OCI-LY7 (cell line): ENCODE results near the gene JAZF1.

Experiments used
- EZH2phosphoT487 ChIP-seq: fragments of 200-600 bp; sonication (generic); IDR thresholded peaks from 2 replicates; pipeline ENCODE4 v1.6.1; 2018; ENCODE audit warnings: low read depth, borderline replicate concordance, mild to moderate bottlenecking, mixed run types, antibody characterized with exemption, low read length, moderate library complexity, mixed read lengths
- TF ChIP-seq, protein P1 (sequence below): fragments of 200-600 bp; sonication (generic); conservative IDR thresholded peaks from 2 replicates; pipeline ENCODE4 v1.5.1; 2014; ENCODE audit warnings: mild to moderate bottlenecking, antibody characterized with exemption, low read length, moderate library complexity, mixed read lengths

DNA sequence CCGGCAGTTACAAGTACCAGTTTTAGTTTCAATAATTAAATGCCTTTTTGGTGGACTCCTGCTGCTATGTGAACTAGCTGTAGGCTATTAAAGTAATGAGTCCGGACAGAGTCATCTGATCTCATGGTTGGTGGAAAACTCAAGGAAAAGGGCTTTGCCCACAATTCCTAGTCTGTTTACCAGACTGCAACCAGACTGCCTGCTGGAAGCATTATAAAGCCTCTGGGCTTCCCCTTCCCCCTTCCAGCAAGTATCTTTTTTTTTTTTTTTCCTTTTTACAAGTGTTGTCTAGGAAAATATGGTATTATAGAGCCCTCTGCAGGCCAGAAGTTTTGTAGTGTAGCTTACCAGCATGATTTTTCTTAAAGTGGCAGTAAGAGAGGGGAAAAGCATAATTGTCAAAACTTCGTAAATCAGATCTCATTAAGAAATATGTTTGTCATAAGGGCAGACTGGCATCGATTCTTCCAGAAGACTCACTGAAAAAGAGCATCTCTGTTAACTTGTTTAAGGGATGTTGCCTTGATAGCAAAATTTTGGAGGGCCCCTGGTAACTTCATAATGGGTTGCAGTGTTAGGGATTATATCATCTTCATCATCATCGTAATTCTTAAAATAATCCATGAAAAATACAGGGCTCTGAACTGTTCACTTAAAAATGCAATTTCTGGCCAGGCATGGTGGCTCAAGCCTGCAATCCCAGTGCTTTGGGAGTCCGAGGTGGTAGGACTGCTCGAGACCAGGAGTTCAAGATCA is 259.3 kb downstream of the JAZF1 start:
- TF ChIP-seq, protein P1, sequence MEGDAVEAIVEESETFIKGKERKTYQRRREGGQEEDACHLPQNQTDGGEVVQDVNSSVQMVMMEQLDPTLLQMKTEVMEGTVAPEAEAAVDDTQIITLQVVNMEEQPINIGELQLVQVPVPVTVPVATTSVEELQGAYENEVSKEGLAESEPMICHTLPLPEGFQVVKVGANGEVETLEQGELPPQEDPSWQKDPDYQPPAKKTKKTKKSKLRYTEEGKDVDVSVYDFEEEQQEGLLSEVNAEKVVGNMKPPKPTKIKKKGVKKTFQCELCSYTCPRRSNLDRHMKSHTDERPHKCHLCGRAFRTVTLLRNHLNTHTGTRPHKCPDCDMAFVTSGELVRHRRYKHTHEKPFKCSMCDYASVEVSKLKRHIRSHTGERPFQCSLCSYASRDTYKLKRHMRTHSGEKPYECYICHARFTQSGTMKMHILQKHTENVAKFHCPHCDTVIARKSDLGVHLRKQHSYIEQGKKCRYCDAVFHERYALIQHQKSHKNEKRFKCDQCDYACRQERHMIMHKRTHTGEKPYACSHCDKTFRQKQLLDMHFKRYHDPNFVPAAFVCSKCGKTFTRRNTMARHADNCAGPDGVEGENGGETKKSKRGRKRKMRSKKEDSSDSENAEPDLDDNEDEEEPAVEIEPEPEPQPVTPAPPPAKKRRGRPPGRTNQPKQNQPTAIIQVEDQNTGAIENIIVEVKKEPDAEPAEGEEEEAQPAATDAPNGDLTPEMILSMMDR, result peak; percentile 93
- TF ChIP-seq EZH2phosphoT487, result no peak
